Liver (tissue), 9 donors: ENCODE results near the gene WDR1. TPM values are rescaled to one million over a fixed set of nuclear protein-coding genes. Genes with fewer than 3 reads are reported as not detected.

Source experiments
- DNase-seq: peaks from one replicate; pipeline ENCODE4 v3.0.0-alpha.2; 2017; ENCODE audit warnings: low spot score
- H3K27ac ChIP-seq, 2 donors: one replicate each; pipeline ENCODE4 v1.7.0; 2013; ENCODE audit warnings: inconsistent platforms in 2 of 2, low read length in 2 of 2, control low read depth in 1 of 2, low read depth in 1 of 2, mild to moderate bottlenecking in 1 of 2
- H3K27me3 ChIP-seq, 4 donors: one replicate each; pipeline versions ENCODE4 v1.6.1 to v1.7.0; 2013; ENCODE audit warnings: low read length in 3 of 4, inconsistent platforms in 1 of 4, mild to moderate bottlenecking in 1 of 4, moderate library complexity in 1 of 4; ENCODE audit not compliant: control insufficient read depth in 4 of 4, insufficient read depth in 4 of 4
- H3K36me3 ChIP-seq, 4 donors: one replicate each; pipeline versions ENCODE4 v1.6.1 to v1.7.0; 2013; ENCODE audit warnings: low read length in 3 of 4, mild to moderate bottlenecking in 3 of 4, low read depth in 1 of 4, moderate library complexity in 1 of 4; ENCODE audit not compliant: control insufficient read depth in 4 of 4, insufficient read depth in 3 of 4
- H3K4me1 ChIP-seq, 4 donors: one replicate each; pipeline versions ENCODE4 v1.6.1 to v1.7.0; 2013; ENCODE audit warnings: low read length in 3 of 4, mild to moderate bottlenecking in 3 of 4, moderate library complexity in 1 of 4; ENCODE audit not compliant: control insufficient read depth in 4 of 4, insufficient read depth in 4 of 4
- H3K4me3 ChIP-seq, 3 donors: one replicate each; pipeline versions ENCODE4 v1.6.1 to v1.7.0; 2013; ENCODE audit warnings: low read length in 3 of 3, control low read depth in 1 of 3, low read depth in 1 of 3, mild to moderate bottlenecking in 1 of 3
- H3K9ac ChIP-seq, 2 donors: one replicate each; pipeline ENCODE4 v1.7.0; 2013; ENCODE audit warnings: low read length in 2 of 2, mild to moderate bottlenecking in 2 of 2, moderate library complexity in 2 of 2, control low read depth in 1 of 2, low read depth in 1 of 2
- H3K9me3 ChIP-seq, 4 donors: one replicate each; pipeline versions ENCODE4 v1.6.1 to v1.7.0; 2013; ENCODE audit warnings: low read length in 3 of 4; ENCODE audit not compliant: control insufficient read depth in 4 of 4
- EGR1 ChIP-seq, 2 donors: IDR thresholded peaks; 2 replicates each; pipeline ENCODE4 v1.6.1; 2016 to 2018; ENCODE audit warnings: antibody characterized with exemption in 2 of 2, low read depth in 2 of 2
- FOXA1 ChIP-seq: IDR thresholded peaks from 2 replicates; pipeline ENCODE4 v1.6.1; 2016; ENCODE audit warnings: antibody characterized with exemption
- FOXA2 ChIP-seq: IDR thresholded peaks from 2 replicates; pipeline ENCODE4 v1.6.1; 2016; ENCODE audit warnings: antibody characterized with exemption
- GABPA ChIP-seq, 2 donors: IDR thresholded peaks in 1 of 2; conservative IDR thresholded peaks in 1 of 2; 2 replicates each; pipeline ENCODE4 v1.6.1; 2016; ENCODE audit warnings: antibody characterized with exemption in 2 of 2, mild to moderate bottlenecking in 1 of 2, moderate library complexity in 1 of 2
- HNF4A ChIP-seq, 2 donors: conservative IDR thresholded peaks; 2 replicates each; pipeline ENCODE4 v1.6.1; 2016; ENCODE audit warnings: antibody characterized with exemption in 2 of 2, mild to moderate bottlenecking in 2 of 2
- JUND ChIP-seq, 2 donors: IDR thresholded peaks; 2 replicates each; pipeline ENCODE4 v1.6.1; 2016; ENCODE audit warnings: antibody characterized with exemption in 2 of 2
- NR2F2 ChIP-seq: IDR thresholded peaks from 2 replicates; pipeline ENCODE4 v1.6.1; 2016; ENCODE audit warnings: antibody characterized with exemption
- RAD21 ChIP-seq, 2 donors: IDR thresholded peaks; 2 replicates each; pipeline ENCODE4 v1.6.1; 2016; ENCODE audit warnings: antibody characterized with exemption in 2 of 2, mild to moderate bottlenecking in 2 of 2
- SP1 ChIP-seq: IDR thresholded peaks from 2 replicates; pipeline ENCODE4 v1.6.1; 2018; ENCODE audit warnings: antibody characterized with exemption, mild to moderate bottlenecking
- TAF1 ChIP-seq: conservative IDR thresholded peaks from 2 replicates; pipeline ENCODE4 v1.6.1; 2016; ENCODE audit warnings: antibody characterized with exemption, mild to moderate bottlenecking
- ZBTB33 ChIP-seq: IDR thresholded peaks from 2 replicates; pipeline ENCODE4 v1.6.1; 2016; ENCODE audit warnings: antibody characterized with exemption
- WGBS: extraction: QIAGEN DNeasy Blood & Tissue Kit; methylation state at CpG from one replicate; pipeline ENCODE4 v1.1.7; 2013; 5-methylcytosine and 5-hydroxymethylcytosine counted together
- polyA plus RNA-seq, 2 donors: library from polyadenylated mRNA; stranded (reverse) in 1 of 2; unstranded in 1 of 2; fragments of 200-250 nt in 1 of 2; fragments of >200 nt in 1 of 2; fragmentation: Nextera tagmentation in 1 of 2; extraction: Ambion mirVana in 1 of 2; gene quantifications; one replicate each; pipeline versions ENCODE4 v1.2.1 to v1.2.3, GENCODE V29; 2013 to 2015
- total RNA-seq, 2 donors: library from RNA; depleted of rRNA; stranded (reverse); fragments of >200 nt; gene quantifications; one replicate each; pipeline ENCODE4 v1.2.3, GENCODE V29; 2014
- TF ChIP-seq, protein P1 (sequence below): IDR thresholded peaks from 2 replicates; pipeline ENCODE4 v1.6.1; 2016; ENCODE audit warnings: antibody characterized with exemption
- TF ChIP-seq, protein P2 (sequence below): IDR thresholded peaks from 2 replicates; pipeline ENCODE4 v1.6.1; 2016; ENCODE audit warnings: antibody characterized with exemption, mild to moderate bottlenecking
- TF ChIP-seq, protein P3 (sequence below): fragments of 150-350 bp; IDR thresholded peaks from 2 replicates; pipeline ENCODE4 v1.5.1; 2017; ENCODE audit warnings: improper control_type of control experiment, low read depth, low read length; ENCODE audit not compliant: missing input control
- donor health status: healthy.
- donor health status: healthy.
- donor health status: healthy.
- donor health status: healthy.
- donor health status: healthy.

The WDR1 gene
- total and polyA plus RNA-seq, 4 donors = 31.1 to 97.4 (median 65.7) TPM

DNA sequence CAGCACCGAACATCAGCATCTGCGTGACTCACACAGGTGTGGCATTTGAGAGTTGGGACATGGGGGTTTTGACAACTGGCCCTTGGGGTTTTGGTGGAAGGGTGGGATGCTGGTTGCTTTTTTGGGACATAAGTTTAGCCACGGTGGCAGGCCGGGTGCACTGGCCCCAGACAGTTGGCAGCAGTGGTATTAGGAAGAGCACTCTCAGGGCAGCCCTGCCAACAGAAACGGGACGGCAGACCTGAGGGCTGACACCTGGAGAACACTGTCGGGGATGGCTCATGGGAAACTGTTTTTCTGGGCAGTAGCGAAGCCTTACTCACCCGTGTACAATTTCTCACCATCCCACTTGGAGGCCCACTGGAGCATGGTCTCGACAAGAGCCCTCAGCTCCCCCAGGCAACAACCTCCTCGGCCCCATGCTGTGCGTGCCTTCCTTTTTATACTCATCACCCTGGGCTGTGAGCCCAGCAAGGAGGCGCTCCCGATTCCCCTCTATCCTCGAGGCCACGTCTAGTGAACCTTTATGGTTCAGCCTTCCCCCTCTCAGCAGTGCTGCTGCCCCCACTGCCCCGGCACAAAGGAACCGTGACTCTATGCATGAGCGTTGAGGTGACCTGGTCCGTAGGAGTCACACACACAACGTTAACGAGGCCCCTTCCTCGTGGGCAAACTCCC, 30.6 kb downstream of the WDR1 start:
- WGBS = 91% methylated on average over 23 of the region's 23 CpGs
- Histone ChIP-seq H3K36me3 (peaks cover 38 to 82% (median 64%) of the 10 kb centered on the region in 4 donors), H3K27ac (no peak overlapping the region), H3K9me3 (no peaks in the 10 kb centered on the region), H3K4me3 (no peak overlapping the region), H3K4me1 (peaks cover 2 to 12% (median 8%) of the 10 kb centered on the region in 4 donors), H3K27me3 (no peaks in the 10 kb centered on the region), H3K9ac (no peak overlapping the region)
- DNase-seq = no peak
- TF ChIP-seq, protein P1, sequence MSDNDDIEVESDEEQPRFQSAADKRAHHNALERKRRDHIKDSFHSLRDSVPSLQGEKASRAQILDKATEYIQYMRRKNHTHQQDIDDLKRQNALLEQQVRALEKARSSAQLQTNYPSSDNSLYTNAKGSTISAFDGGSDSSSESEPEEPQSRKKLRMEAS = no peak
- TF ChIP-seq SP1 = no peak
- TF ChIP-seq RAD21 (IDR thresholded peaks at IDR 0.05) = no peak
- TF ChIP-seq, protein P2, sequence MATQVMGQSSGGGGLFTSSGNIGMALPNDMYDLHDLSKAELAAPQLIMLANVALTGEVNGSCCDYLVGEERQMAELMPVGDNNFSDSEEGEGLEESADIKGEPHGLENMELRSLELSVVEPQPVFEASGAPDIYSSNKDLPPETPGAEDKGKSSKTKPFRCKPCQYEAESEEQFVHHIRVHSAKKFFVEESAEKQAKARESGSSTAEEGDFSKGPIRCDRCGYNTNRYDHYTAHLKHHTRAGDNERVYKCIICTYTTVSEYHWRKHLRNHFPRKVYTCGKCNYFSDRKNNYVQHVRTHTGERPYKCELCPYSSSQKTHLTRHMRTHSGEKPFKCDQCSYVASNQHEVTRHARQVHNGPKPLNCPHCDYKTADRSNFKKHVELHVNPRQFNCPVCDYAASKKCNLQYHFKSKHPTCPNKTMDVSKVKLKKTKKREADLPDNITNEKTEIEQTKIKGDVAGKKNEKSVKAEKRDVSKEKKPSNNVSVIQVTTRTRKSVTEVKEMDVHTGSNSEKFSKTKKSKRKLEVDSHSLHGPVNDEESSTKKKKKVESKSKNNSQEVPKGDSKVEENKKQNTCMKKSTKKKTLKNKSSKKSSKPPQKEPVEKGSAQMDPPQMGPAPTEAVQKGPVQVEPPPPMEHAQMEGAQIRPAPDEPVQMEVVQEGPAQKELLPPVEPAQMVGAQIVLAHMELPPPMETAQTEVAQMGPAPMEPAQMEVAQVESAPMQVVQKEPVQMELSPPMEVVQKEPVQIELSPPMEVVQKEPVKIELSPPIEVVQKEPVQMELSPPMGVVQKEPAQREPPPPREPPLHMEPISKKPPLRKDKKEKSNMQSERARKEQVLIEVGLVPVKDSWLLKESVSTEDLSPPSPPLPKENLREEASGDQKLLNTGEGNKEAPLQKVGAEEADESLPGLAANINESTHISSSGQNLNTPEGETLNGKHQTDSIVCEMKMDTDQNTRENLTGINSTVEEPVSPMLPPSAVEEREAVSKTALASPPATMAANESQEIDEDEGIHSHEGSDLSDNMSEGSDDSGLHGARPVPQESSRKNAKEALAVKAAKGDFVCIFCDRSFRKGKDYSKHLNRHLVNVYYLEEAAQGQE = no peak
- no peak for TF ChIP-seq NR2F2
- no peak for TF ChIP-seq GABPA (IDR thresholded peaks at IDR 0.05 in 1 of 2, conservative IDR thresholded peaks at IDR 0.05 in 1 of 2)
- TF ChIP-seq EGR1 (IDR thresholded peaks at IDR 0.05; ENCODE audit: low read depth in 2 of 2) = no peak
- TF ChIP-seq TAF1 = no peak

DNA sequence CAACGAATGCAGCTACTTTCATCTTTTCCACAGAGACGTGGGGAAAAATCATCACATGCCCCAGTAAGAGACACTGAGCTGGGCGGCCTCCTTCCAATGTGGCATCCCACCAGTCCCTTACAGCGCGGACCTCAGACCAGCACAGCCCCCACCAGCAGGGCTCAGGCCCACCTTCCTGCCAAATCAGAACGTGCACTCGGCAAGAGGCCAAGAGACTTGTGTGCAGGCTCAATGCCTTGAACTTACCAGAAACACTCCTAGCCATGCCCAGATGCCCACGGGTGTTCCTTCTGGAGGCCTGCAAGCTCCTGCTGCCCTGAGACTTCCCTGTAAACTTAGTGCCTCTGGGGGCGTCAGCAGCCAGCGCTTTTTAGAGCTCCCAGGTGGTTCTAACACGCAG, 31.2 kb downstream of the WDR1 start:
- Histone ChIP-seq H3K36me3 (peaks cover 38 to 82% (median 63%) of the 10 kb centered on the region in 4 donors), H3K9me3 (no peaks in the 10 kb centered on the region), H3K9ac (no peak overlapping the region), H3K27me3 (no peaks in the 10 kb centered on the region), H3K4me3 (no peak overlapping the region), H3K4me1 (peaks cover 2 to 15% (median 9%) of the 10 kb centered on the region in 4 donors), H3K27ac (no peak overlapping the region)
- no peak for DNase-seq
- 95% methylated on average over 11 of the region's 11 CpGs for WGBS
- TF ChIP-seq GABPA (IDR thresholded peaks at IDR 0.05 in 1 of 2, conservative IDR thresholded peaks at IDR 0.05 in 1 of 2) (no peak), SP1 (no peak), HNF4A (conservative IDR thresholded peaks at IDR 0.05) (no peak), JUND (IDR thresholded peaks at IDR 0.05) (no peak), RAD21 (IDR thresholded peaks at IDR 0.05) (no peak), FOXA1 (no peak), FOXA2 (no peak), ZBTB33 (no peak)
- TF ChIP-seq, protein P2 = no peak
- TF ChIP-seq, protein P1 = no peak
- TF ChIP-seq, protein P3, sequence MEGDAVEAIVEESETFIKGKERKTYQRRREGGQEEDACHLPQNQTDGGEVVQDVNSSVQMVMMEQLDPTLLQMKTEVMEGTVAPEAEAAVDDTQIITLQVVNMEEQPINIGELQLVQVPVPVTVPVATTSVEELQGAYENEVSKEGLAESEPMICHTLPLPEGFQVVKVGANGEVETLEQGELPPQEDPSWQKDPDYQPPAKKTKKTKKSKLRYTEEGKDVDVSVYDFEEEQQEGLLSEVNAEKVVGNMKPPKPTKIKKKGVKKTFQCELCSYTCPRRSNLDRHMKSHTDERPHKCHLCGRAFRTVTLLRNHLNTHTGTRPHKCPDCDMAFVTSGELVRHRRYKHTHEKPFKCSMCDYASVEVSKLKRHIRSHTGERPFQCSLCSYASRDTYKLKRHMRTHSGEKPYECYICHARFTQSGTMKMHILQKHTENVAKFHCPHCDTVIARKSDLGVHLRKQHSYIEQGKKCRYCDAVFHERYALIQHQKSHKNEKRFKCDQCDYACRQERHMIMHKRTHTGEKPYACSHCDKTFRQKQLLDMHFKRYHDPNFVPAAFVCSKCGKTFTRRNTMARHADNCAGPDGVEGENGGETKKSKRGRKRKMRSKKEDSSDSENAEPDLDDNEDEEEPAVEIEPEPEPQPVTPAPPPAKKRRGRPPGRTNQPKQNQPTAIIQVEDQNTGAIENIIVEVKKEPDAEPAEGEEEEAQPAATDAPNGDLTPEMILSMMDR = no peak
